OCI-M1 (cell line): ENCODE results near the gene PHF20.
"Not testable (repeated sequence)": the region's sequence is repeated elsewhere in the genome, so short reads cannot be mapped to it uniquely, and the experiment has no call there.

Experiments
- DNase-seq: peaks from one replicate; lab custom pipeline; 2025; lab: John Stamatoyannopoulos, UW

Gene PHF20

GRCh38 chr20:35739294-35740163 lies 32.3 kb upstream of the PHF20 start:
- peak; percentile 61 for DNase-seq

GRCh38 chr20:35741892-35742740 lies 29.7 kb upstream of the PHF20 start, which contains the start of gene RBM39:
Gene RBM39, minus strand, starts transcription at chr20:35742260. Its CDS starts 1,386 bp downstream, at chr20:35740874.
- peak; percentile 100 for DNase-seq

GRCh38 chr20:35742741-35743523 lies 28.9 kb upstream of the PHF20 start:
- DNase-seq = peak; percentile 78

- peak; percentile 80 for DNase-seq
Observed at GRCh38 chr20:35743693-35744491, 27.9 kb upstream of the PHF20 start.

- DNase-seq = not testable (repeated sequence)
Observed at GRCh38 chr20:35744492-35744841, 27.3 kb upstream of the PHF20 start.

- no peak for DNase-seq
Observed at GRCh38 chr20:35750611-35751010, 21.2 kb upstream of the PHF20 start.

GRCh38 chr20:35756404-35756803 lies 15.4 kb upstream of the PHF20 start:
- DNase-seq = no peak

GRCh38 chr20:35757098-35757705 lies 14.6 kb upstream of the PHF20 start:
- peak; percentile 23 for DNase-seq

GRCh38 chr20:35761548-35761947 lies 10.3 kb upstream of the PHF20 start:
- not testable (repeated sequence) for DNase-seq

- no peak for DNase-seq
Observed at GRCh38 chr20:35762461-35762860, 9.4 kb upstream of the PHF20 start.

- DNase-seq = not testable (repeated sequence)
Observed at GRCh38 chr20:35764936-35765335, 6.9 kb upstream of the PHF20 start.

- no peak for DNase-seq
Observed at GRCh38 chr20:35766843-35767242, 5.0 kb upstream of the PHF20 start.

GRCh38 chr20:35767683-35768481 lies 3.9 kb upstream of the PHF20 start:
- peak; percentile 24 for DNase-seq

- peak; percentile 69 for DNase-seq
Observed at GRCh38 chr20:35768731-35769664, 2.8 kb upstream of the PHF20 start.

- no peak for DNase-seq
Observed at GRCh38 chr20:35771367-35771688, 487 bp upstream of the PHF20 start.

GRCh38 chr20:35772563-35773058 lies 796 bp downstream of the PHF20 start:
- DNase-seq = peak; percentile 40

- DNase-seq = peak; percentile 52
Observed at GRCh38 chr20:35773154-35773751, 1.4 kb downstream of the PHF20 start.

- no peak for DNase-seq
Observed at GRCh38 chr20:35774391-35774790, 2.6 kb downstream of the PHF20 start.
